Activated naive CD8-positive, alpha-beta T cell (primary cell): ENCODE data around the gene EVI5L.
"Not testable (repeated sequence)": the region's sequence is repeated elsewhere in the genome, so short reads cannot be mapped to it uniquely, and the experiment has no call there.

Experiments
- H3K27ac Mint-ChIP-seq: one replicate; pipeline ENCODE4 v1.8.0; 2021; ENCODE audit warnings: mixed read lengths
- H3K27me3 Mint-ChIP-seq: one replicate; pipeline ENCODE4 v1.8.0; 2021; ENCODE audit warnings: mixed read lengths
- H3K36me3 Mint-ChIP-seq: one replicate; pipeline ENCODE4 v1.8.0; 2021; ENCODE audit warnings: mixed read lengths
- H3K4me1 Mint-ChIP-seq: one replicate; pipeline ENCODE4 v1.8.0; 2021; ENCODE audit warnings: low read depth, mixed read lengths
- H3K4me3 Mint-ChIP-seq: one replicate; pipeline ENCODE4 v1.8.0; 2021; ENCODE audit warnings: mild to moderate bottlenecking, mixed read lengths
- H3K9me3 Mint-ChIP-seq: one replicate; pipeline ENCODE4 v1.8.0; 2021; ENCODE audit warnings: low read depth, mixed read lengths

Gene EVI5L

GRCh38 chr19:7829561-7830271 is at the start of gene EVI5L:
TSS of gene EVI5L (plus strand) at chr19:7830218. CDS start at chr19:7846543, 16,325 bp downstream.
- no peaks in the 10 kb centered on the region for H3K9me3 Mint-ChIP-seq

GRCh38 chr19:7781157-7781556 is 48.9 kb upstream of the EVI5L start:
- H3K4me1 Mint-ChIP-seq, result no peaks in the 10 kb centered on the region
- no peak overlapping the region for H3K27ac Mint-ChIP-seq
- H3K9me3 Mint-ChIP-seq, result no peaks in the 10 kb centered on the region
- peaks cover 8% of the 10 kb centered on the region for H3K27me3 Mint-ChIP-seq
- no peaks in the 10 kb centered on the region for H3K36me3 Mint-ChIP-seq
- no peak overlapping the region for H3K4me3 Mint-ChIP-seq

More at GRCh38 chr19:7829561-7830271, at the start of gene EVI5L:
- H3K27ac Mint-ChIP-seq, result peak within 1 kb of the TSS; percentile 35
- H3K36me3 Mint-ChIP-seq, result no peaks in the 10 kb centered on the region
- no peaks in the 10 kb centered on the region for H3K27me3 Mint-ChIP-seq
- peaks cover 14% of the 10 kb centered on the region for H3K4me1 Mint-ChIP-seq
- peak within 1 kb of the TSS; percentile 89 for H3K4me3 Mint-ChIP-seq

- Mint-ChIP-seq H3K27ac (no peak overlapping the region), H3K27me3 (peaks cover 13% of the 10 kb centered on the region)
Observed at GRCh38 chr19:7783991-7784423, 46.0 kb upstream of the EVI5L start.

GRCh38 chr19:7784856-7785255 is 45.2 kb upstream of the EVI5L start:
- Mint-ChIP-seq H3K36me3 (no peaks in the 10 kb centered on the region), H3K4me3 (no peak overlapping the region), H3K4me1 (peaks cover 6% of the 10 kb centered on the region), H3K27me3 (peaks cover 14% of the 10 kb centered on the region), H3K9me3 (no peaks in the 10 kb centered on the region), H3K27ac (no peak overlapping the region)

More at GRCh38 chr19:7783991-7784423, 46.0 kb upstream of the EVI5L start:
- no peaks in the 10 kb centered on the region for H3K36me3 Mint-ChIP-seq
- peaks cover 4% of the 10 kb centered on the region for H3K4me1 Mint-ChIP-seq
- H3K9me3 Mint-ChIP-seq, result no peaks in the 10 kb centered on the region
- no peak overlapping the region for H3K4me3 Mint-ChIP-seq

- Mint-ChIP-seq H3K36me3 (no peaks in the 10 kb centered on the region), H3K9me3 (no peaks in the 10 kb centered on the region), H3K4me3 (peak overlapping the region; percentile 27), H3K27ac (no peak overlapping the region), H3K4me1 (peaks cover 6% of the 10 kb centered on the region), H3K27me3 (peaks cover 16% of the 10 kb centered on the region)
Observed at GRCh38 chr19:7787141-7787540, 42.9 kb upstream of the EVI5L start.

- H3K27ac Mint-ChIP-seq, result no peak overlapping the region
- no peaks in the 10 kb centered on the region for H3K9me3 Mint-ChIP-seq
- H3K36me3 Mint-ChIP-seq, result no peaks in the 10 kb centered on the region
- peaks cover 6% of the 10 kb centered on the region for H3K4me1 Mint-ChIP-seq
- peak overlapping the region; percentile 27 for H3K4me3 Mint-ChIP-seq
- peaks cover 16% of the 10 kb centered on the region for H3K27me3 Mint-ChIP-seq
Observed at GRCh38 chr19:7787602-7788177, 42.3 kb upstream of the EVI5L start.

GRCh38 chr19:7788178-7788932 is 41.7 kb upstream of the EVI5L start:
- Mint-ChIP-seq H3K27me3 (peaks cover 16% of the 10 kb centered on the region), H3K36me3 (no peaks in the 10 kb centered on the region), H3K4me3 (no peak overlapping the region), H3K4me1 (peaks cover 6% of the 10 kb centered on the region), H3K27ac (no peak overlapping the region), H3K9me3 (no peaks in the 10 kb centered on the region)

- H3K4me1 Mint-ChIP-seq, result peaks cover 6% of the 10 kb centered on the region
- peaks cover 10% of the 10 kb centered on the region for H3K27me3 Mint-ChIP-seq
- H3K36me3 Mint-ChIP-seq, result no peaks in the 10 kb centered on the region
- H3K4me3 Mint-ChIP-seq, result peak overlapping the region; percentile 78
- no peaks in the 10 kb centered on the region for H3K9me3 Mint-ChIP-seq
- no peak overlapping the region for H3K27ac Mint-ChIP-seq
Observed at GRCh38 chr19:7788933-7789323, 41.1 kb upstream of the EVI5L start.

- H3K27ac Mint-ChIP-seq, result no peak overlapping the region
- peak overlapping the region; percentile 78 for H3K4me3 Mint-ChIP-seq
- H3K9me3 Mint-ChIP-seq, result no peaks in the 10 kb centered on the region
- peaks cover 8% of the 10 kb centered on the region for H3K27me3 Mint-ChIP-seq
- H3K4me1 Mint-ChIP-seq, result peaks cover 6% of the 10 kb centered on the region
- H3K36me3 Mint-ChIP-seq, result no peaks in the 10 kb centered on the region
Observed at GRCh38 chr19:7789447-7789846, 40.6 kb upstream of the EVI5L start.

GRCh38 chr19:7790416-7790815 is 39.6 kb upstream of the EVI5L start:
- peaks cover 8% of the 10 kb centered on the region for H3K27me3 Mint-ChIP-seq

GRCh38 chr19:7792281-7792680 is 37.7 kb upstream of the EVI5L start:
- peaks cover 4% of the 10 kb centered on the region for H3K4me1 Mint-ChIP-seq
- peaks cover 6% of the 10 kb centered on the region for H3K27me3 Mint-ChIP-seq

More at GRCh38 chr19:7790416-7790815, 39.6 kb upstream of the EVI5L start:
- Mint-ChIP-seq H3K36me3 (no peaks in the 10 kb centered on the region), H3K9me3 (no peaks in the 10 kb centered on the region), H3K27ac (no peak overlapping the region), H3K4me3 (no peak overlapping the region), H3K4me1 (peaks cover 6% of the 10 kb centered on the region)

GRCh38 chr19:7792701-7793100 is 37.3 kb upstream of the EVI5L start:
- not testable (repeated sequence) for H3K9me3 Mint-ChIP-seq, H3K4me3 Mint-ChIP-seq, H3K27me3 Mint-ChIP-seq

More at GRCh38 chr19:7792281-7792680, 37.7 kb upstream of the EVI5L start:
- Mint-ChIP-seq H3K9me3 (no peaks in the 10 kb centered on the region), H3K4me3 (no peak overlapping the region), H3K27ac (no peak overlapping the region), H3K36me3 (no peaks in the 10 kb centered on the region)

GRCh38 chr19:7793493-7793892 is 36.5 kb upstream of the EVI5L start:
- Mint-ChIP-seq H3K4me3 (no peak overlapping the region), H3K27ac (no peak overlapping the region), H3K4me1 (peaks cover 2% of the 10 kb centered on the region), H3K9me3 (no peaks in the 10 kb centered on the region), H3K27me3 (peaks cover 3% of the 10 kb centered on the region), H3K36me3 (no peaks in the 10 kb centered on the region)

More at GRCh38 chr19:7792701-7793100, 37.3 kb upstream of the EVI5L start:
- not testable (repeated sequence) for H3K4me1 Mint-ChIP-seq, H3K27ac Mint-ChIP-seq, H3K36me3 Mint-ChIP-seq

- Mint-ChIP-seq H3K27ac (no peak overlapping the region), H3K9me3 (no peaks in the 10 kb centered on the region), H3K4me3 (no peak overlapping the region), H3K4me1 (peaks cover 8% of the 10 kb centered on the region), H3K27me3 (peaks cover 3% of the 10 kb centered on the region), H3K36me3 (no peaks in the 10 kb centered on the region)
Observed at GRCh38 chr19:7795555-7796161, 34.4 kb upstream of the EVI5L start.
